Measurements from ENCODE around the gene ZNF565.

GRCh38 chr19:36222503-36222902, 8.0 kb upstream of the ZNF565 start:
- TF ChIP-seq POLR2AphosphoS5 (IDR thresholded peaks at IDR 0.05) (no peak), POLR2A (IDR thresholded peaks at IDR 0.05) (no peak), CTCF (IDR thresholded peaks at IDR 0.05) (no peak)

All from suprapubic skin (tissue), 4 donors.